ENCODE results near the gene DNAH3.
"Not testable (repeated sequence)": the region's sequence is repeated elsewhere in the genome, so short reads cannot be mapped to it uniquely, and the experiment has no call there.

Gene DNAH3

GRCh38 chr16:21069986-21070385, 80.7 kb downstream of the DNAH3 start:
- no peaks in the 10 kb centered on the region for H3K27me3 ChIP-seq (replicated peaks; ENCODE audit: insufficient read depth, low read length)

DNA sequence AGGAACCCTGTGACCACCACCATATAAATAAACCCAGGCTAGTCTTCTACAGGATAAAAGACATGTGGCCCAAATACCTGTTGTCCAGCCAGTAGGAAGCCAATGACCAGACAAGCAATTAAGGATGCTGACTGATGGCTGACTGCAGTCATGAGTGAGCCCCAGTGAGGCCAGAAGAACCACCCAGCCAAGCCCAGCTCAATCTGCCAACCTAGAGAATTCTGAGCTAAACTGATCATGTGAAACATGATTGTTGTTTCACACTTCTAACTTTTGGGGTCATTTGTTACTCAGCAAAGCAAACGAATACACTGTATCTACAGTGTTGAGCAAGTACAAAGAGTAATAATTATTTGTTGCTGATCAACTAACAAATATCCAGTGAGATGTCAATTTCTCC, 86.4 kb downstream of the DNAH3 start:
- Histone ChIP-seq H3K9ac (ENCODE audit: low read length) (no peak overlapping the region), H3K4me3 (ENCODE audit: low read length) (no peak overlapping the region), H3K9me3 (replicated peaks; ENCODE audit: insufficient read depth, low read length) (no peaks in the 10 kb centered on the region), H3K36me3 (replicated peaks; ENCODE audit: insufficient read depth, low read length) (no peaks in the 10 kb centered on the region), H3K27me3 (replicated peaks; ENCODE audit: insufficient read depth, low read length) (no peaks in the 10 kb centered on the region), H4K20me1 (ENCODE audit: insufficient read depth, low read length) (no peaks in the 10 kb centered on the region), H3K79me2 (ENCODE audit: low read length) (no peaks in the 10 kb centered on the region), H3F3A (ENCODE audit: insufficient read depth, low read length) (no peaks in the 10 kb centered on the region), H3K27ac (ENCODE audit: low read length) (no peak overlapping the region), H3K4me1 (ENCODE audit: low read length) (no peaks in the 10 kb centered on the region), H3K9me2 (replicated peaks; ENCODE audit: insufficient read depth, low read length) (no peaks in the 10 kb centered on the region), H2AFZ (ENCODE audit: low read length) (no peak overlapping the region), H3K4me2 (ENCODE audit: low read depth, low read length) (no peak overlapping the region)
- TF ChIP-seq EZH2phosphoT487 (IDR thresholded peaks at IDR 0.05; ENCODE audit: low read length) (no peak), CTCF (IDR thresholded peaks at IDR 0.05; ENCODE audit: low read length) (no peak), EZH2 (optimal IDR thresholded peaks at IDR 0.05; ENCODE audit: low read depth, low read length) (no peak)
- no peak for DNase-seq

More at GRCh38 chr16:21069986-21070385, 80.7 kb downstream of the DNAH3 start:
- Histone ChIP-seq H3K4me1 (ENCODE audit: low read length) (no peaks in the 10 kb centered on the region), H2AFZ (ENCODE audit: low read length) (no peak overlapping the region), H3K9ac (ENCODE audit: low read length) (no peak overlapping the region), H4K20me1 (ENCODE audit: insufficient read depth, low read length) (no peaks in the 10 kb centered on the region), H3K79me2 (ENCODE audit: low read length) (no peaks in the 10 kb centered on the region), H3K36me3 (replicated peaks; ENCODE audit: insufficient read depth, low read length) (no peaks in the 10 kb centered on the region), H3K4me3 (ENCODE audit: low read length) (no peak overlapping the region), H3K9me2 (replicated peaks; ENCODE audit: insufficient read depth, low read length) (no peaks in the 10 kb centered on the region), H3F3A (ENCODE audit: insufficient read depth, low read length) (no peaks in the 10 kb centered on the region), H3K27ac (ENCODE audit: low read length) (no peak overlapping the region), H3K9me3 (replicated peaks; ENCODE audit: insufficient read depth, low read length) (no peaks in the 10 kb centered on the region), H3K4me2 (ENCODE audit: low read depth, low read length) (no peak overlapping the region)
- no peak for DNase-seq
- TF ChIP-seq CTCF (IDR thresholded peaks at IDR 0.05; ENCODE audit: low read length), result no peak
- no peak for TF ChIP-seq EZH2 (optimal IDR thresholded peaks at IDR 0.05; ENCODE audit: low read depth, low read length)
- TF ChIP-seq EZH2phosphoT487 (IDR thresholded peaks at IDR 0.05; ENCODE audit: low read length), result no peak

- not testable (repeated sequence) for H3K36me3 ChIP-seq (replicated peaks; ENCODE audit: insufficient read depth, low read length); H3F3A ChIP-seq (ENCODE audit: insufficient read depth, low read length); H3K9me3 ChIP-seq (replicated peaks; ENCODE audit: insufficient read depth, low read length); H4K20me1 ChIP-seq (ENCODE audit: insufficient read depth, low read length); H3K79me2 ChIP-seq (ENCODE audit: low read length); H3K4me2 ChIP-seq (ENCODE audit: low read depth, low read length); H3K4me1 ChIP-seq (ENCODE audit: low read length); H3K27me3 ChIP-seq (replicated peaks; ENCODE audit: insufficient read depth, low read length); H3K4me3 ChIP-seq (ENCODE audit: low read length); DNase-seq; H3K9ac ChIP-seq (ENCODE audit: low read length); H3K9me2 ChIP-seq (replicated peaks; ENCODE audit: insufficient read depth, low read length); H3K27ac ChIP-seq (ENCODE audit: low read length); H2AFZ ChIP-seq (ENCODE audit: low read length)
These were observed 87.3 kb downstream of the DNAH3 start for GRCh38 chr16:21063314-21063713.

GRCh38 chr16:21060027-21060510, 90.6 kb downstream of the DNAH3 start:
- H3K9me3 ChIP-seq (replicated peaks; ENCODE audit: insufficient read depth, low read length), result no peaks in the 10 kb centered on the region
- no peaks in the 10 kb centered on the region for H4K20me1 ChIP-seq (ENCODE audit: insufficient read depth, low read length)
- H3K79me2 ChIP-seq (ENCODE audit: low read length), result no peaks in the 10 kb centered on the region
- no peak overlapping the region for H3K27ac ChIP-seq (ENCODE audit: low read length)
- TF ChIP-seq CTCF (IDR thresholded peaks at IDR 0.05; ENCODE audit: low read length) (no peak), EZH2 (optimal IDR thresholded peaks at IDR 0.05; ENCODE audit: low read depth, low read length) (no peak), EZH2phosphoT487 (IDR thresholded peaks at IDR 0.05; ENCODE audit: low read length) (no peak)
- H3K27me3 ChIP-seq (replicated peaks; ENCODE audit: insufficient read depth, low read length), result no peaks in the 10 kb centered on the region
- no peaks in the 10 kb centered on the region for H3F3A ChIP-seq (ENCODE audit: insufficient read depth, low read length)
- H3K36me3 ChIP-seq (replicated peaks; ENCODE audit: insufficient read depth, low read length), result no peaks in the 10 kb centered on the region
- H2AFZ ChIP-seq (ENCODE audit: low read length), result no peak overlapping the region
- DNase-seq, result no peak
- no peak overlapping the region for H3K4me3 ChIP-seq (ENCODE audit: low read length)
- H3K4me2 ChIP-seq (ENCODE audit: low read depth, low read length), result no peak overlapping the region
- H3K9me2 ChIP-seq (replicated peaks; ENCODE audit: insufficient read depth, low read length), result no peaks in the 10 kb centered on the region
- no peak overlapping the region for H3K9ac ChIP-seq (ENCODE audit: low read length)
- H3K4me1 ChIP-seq (ENCODE audit: low read length), result no peaks in the 10 kb centered on the region
